ENCODE results near the gene CROCC2. TPM values are rescaled to one million over a fixed set of nuclear protein-coding genes. Genes with fewer than 3 reads are reported as not detected.

CROCC2 gene
- total and polyA plus RNA-seq, 10 of the 15 experiments (the other 5 are each of a cell fraction or from before 2014, with no cell fraction given): not detected

DNA sequence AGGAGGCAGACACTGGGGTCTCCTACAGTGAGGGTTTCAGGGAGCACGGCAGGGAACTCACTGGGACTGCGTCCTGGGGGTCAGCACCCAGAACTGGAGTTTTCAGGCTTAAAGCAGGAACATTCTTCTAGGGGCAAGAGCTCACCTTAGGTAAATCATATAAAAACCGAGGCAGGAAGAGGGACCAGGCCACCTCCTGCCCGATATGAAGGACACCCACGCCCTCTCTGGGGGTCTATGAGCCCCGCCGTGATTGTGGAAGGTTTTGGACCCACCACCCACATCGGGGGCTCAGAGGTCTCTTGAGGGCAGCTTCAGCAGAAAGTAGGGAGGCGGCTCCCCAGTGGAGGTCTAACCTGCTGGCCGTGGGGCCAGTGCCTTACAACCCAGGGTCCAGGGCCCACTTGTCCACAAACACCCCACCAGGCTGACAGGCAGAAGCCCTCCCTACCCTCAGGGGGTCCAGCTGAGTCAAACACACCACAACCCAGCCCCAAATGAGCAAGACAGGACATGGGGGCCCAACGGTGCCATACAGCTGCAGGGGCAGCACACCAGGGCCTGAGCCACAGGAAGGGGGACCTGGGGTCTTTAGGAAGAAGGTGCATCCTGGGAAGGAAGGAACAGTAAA, 25.3 kb downstream of the CROCC2 start (continued):
- no peak for TF ChIP-seq REST (IDR thresholded peaks at IDR 0.05; ENCODE audit: low read depth, low read length)

DNA sequence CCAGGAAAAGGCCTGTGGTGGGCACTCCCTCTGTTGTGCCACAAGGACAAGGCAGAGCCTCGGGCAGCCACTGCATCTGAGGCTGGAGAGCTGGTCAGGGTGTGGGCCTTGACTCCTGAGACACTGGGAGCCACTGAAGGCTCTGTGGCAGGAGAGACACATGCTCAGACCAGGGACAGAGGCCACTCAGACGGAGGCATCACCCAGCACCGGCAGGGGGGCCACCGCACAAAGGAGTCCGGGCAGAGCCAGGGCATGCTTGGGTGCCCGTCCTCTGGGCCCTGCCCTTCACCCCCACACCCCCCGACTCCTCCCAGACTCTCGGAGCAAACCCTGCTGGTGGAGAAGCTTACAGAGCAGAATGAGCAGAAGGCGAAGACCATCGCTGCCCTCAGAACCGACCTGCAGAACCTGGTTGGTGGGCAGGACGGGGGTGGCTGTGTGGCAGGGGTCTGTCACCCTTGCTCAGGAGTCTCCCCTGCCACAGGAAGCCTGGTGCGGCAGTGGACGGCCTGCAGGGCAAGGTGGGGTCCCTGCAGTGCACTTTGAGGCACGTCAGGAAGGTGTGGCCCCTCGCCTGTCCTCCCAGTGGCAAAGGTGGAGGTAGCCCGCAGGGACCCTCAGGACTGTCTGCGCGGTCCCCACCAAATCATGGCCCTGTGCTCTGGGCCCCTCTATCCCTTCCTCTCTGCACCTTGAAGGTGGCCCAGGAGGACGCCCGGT, 26.0 kb downstream of the CROCC2 start:
- ChIA-PET CTCF (no interaction called here), RAD21 (ENCODE audit: unreplicated experiment) (no interaction called here), POLR2A (no interaction called here), SMC1A (ENCODE audit: uncharacterized antibody, unreplicated experiment) (no interaction called here)
- Histone ChIP-seq H3K9me3 (replicated peaks; ENCODE audit: control insufficient read depth, insufficient read depth, low read length) (no peaks in the 10 kb centered on the region; the same call in 2 of the 3 replicates), H3K4me1 (ENCODE audit: control insufficient read depth, insufficient read depth, low read length) (no peaks in the 10 kb centered on the region), H4K20me1 (ENCODE audit: control insufficient read depth, insufficient read depth) (no peaks in the 10 kb centered on the region), H3K27ac (ENCODE audit: control insufficient read depth, insufficient read depth) (no peak overlapping the region), H3K9ac (ENCODE audit: control insufficient read depth, insufficient read depth, low read length) (no peak overlapping the region), H3K4me2 (ENCODE audit: control insufficient read depth, insufficient read depth) (no peak overlapping the region), H2AFZ (ENCODE audit: control insufficient read depth, low read depth, low read length) (no peak overlapping the region), H3K79me2 (ENCODE audit: control insufficient read depth, insufficient read depth, low read length) (no peaks in the 10 kb centered on the region), H3K27me3 (replicated peaks in 1 of 2; ENCODE audit: control insufficient read depth in 2 of 2, insufficient read depth in 2 of 2, low read length in 1 of 2) (peaks cover 0 to 2% of the 10 kb centered on the region in 2 experiments; a peak in 2 of 4 replicates), H3K4me3 (no peak overlapping the region), H3K36me3 (ENCODE audit: control insufficient read depth in 2 of 2, insufficient read depth in 2 of 2, low read length in 1 of 2) (no peaks in the 10 kb centered on the region)
- DNase-seq (ENCODE audit: low read depth, low spot score): no peak
- FAIRE-seq: no peak
- ATAC-seq: no peak
- TF ChIP-seq MLLT1 (IDR thresholded peaks at IDR 0.05): no peak
- intact Hi-C loops (cut with micrococcal nuclease; ENCODE audit: unreplicated experiment): no loop called here
- BruUV-seq (replicated peaks): no TSS peak
- 23% methylated on average over 19 of the region's 21 CpGs for WGBS (ENCODE audit: insufficient coverage, insufficient replicate concordance, low lambda C conversion rate, missing lambda C conversion rate)
- in situ Hi-C loops (cut with MboI): no loop called here

Data from GM12878 (cell line).